GM23248 (cell line): ENCODE data around the gene IL1RAPL2.

Source experiments
- EZH2 ChIP-seq: fragments of 200-600 bp; sonication (generic); IDR thresholded peaks from 2 replicates; pipeline ENCODE4 v1.6.1; 2018; ENCODE audit warnings: antibody characterized with exemption, mild to moderate bottlenecking; ENCODE audit not compliant: insufficient read depth, poor library complexity, severe bottlenecking
- EZH2phosphoT487 ChIP-seq: fragments of 200-600 bp; sonication (generic); IDR thresholded peaks from 2 replicates; pipeline ENCODE4 v1.6.1; 2018; ENCODE audit warnings: antibody characterized with exemption, moderate library complexity, mild to moderate bottlenecking, low read depth; ENCODE audit not compliant: insufficient read depth

- TF ChIP-seq EZH2phosphoT487 (no peak), EZH2 (no peak)
Measured at GRCh38 chrX:105636667-105637066, 1070.7 kb downstream of the IL1RAPL2 start.
